Gastroesophageal sphincter (tissue), 4 donors: ENCODE measurements around the gene EPHB3. TPM values are rescaled to one million over a fixed set of nuclear protein-coding genes. Genes with fewer than 3 reads are reported as not detected.

ENCODE experiments used
- ATAC-seq: fragments of 150-250 bp; one replicate; pipeline ENCODE4 v1.9.1; 2016; ENCODE audit warnings: mild to moderate bottlenecking, moderate library complexity
- H3K27ac ChIP-seq, 4 donors: fragments of 200-600 bp; sonication (generic) in 3 of 4; 1 replicate in 3 of 4; 2 replicates in 1 of 4; pipeline ENCODE4 v1.5.1; 2016 to 2019
- H3K27me3 ChIP-seq: fragments of 200-600 bp; sonication (generic); one replicate; pipeline ENCODE4 v1.5.1; 2019
- H3K36me3 ChIP-seq, 2 donors: fragments of 200-600 bp; sonication (generic); one replicate each; pipeline ENCODE4 v1.5.1; 2019; ENCODE audit warnings: control low read depth in 1 of 2
- H3K4me1 ChIP-seq, 3 donors: fragments of 200-600 bp; sonication (generic); 1 replicate in 2 of 3; 2 replicates in 1 of 3; pipeline ENCODE4 v1.5.1; 2016 to 2019; ENCODE audit warnings: control low read depth in 2 of 3
- H3K4me3 ChIP-seq, 2 donors: fragments of 200-600 bp; sonication (generic); one replicate each; pipeline ENCODE4 v1.5.1; 2019; ENCODE audit warnings: mild to moderate bottlenecking in 1 of 2, moderate library complexity in 1 of 2
- H3K9me3 ChIP-seq, 3 donors: fragments of 200-600 bp; sonication (generic); one replicate each; pipeline ENCODE4 v1.5.1; 2017 to 2019; ENCODE audit warnings: control low read depth in 2 of 3
- EP300 ChIP-seq: sonication (generic); formaldehyde crosslinking; IDR thresholded peaks from one replicate; pipeline ENCODE4 v1.6.1; 2017; ENCODE audit warnings: antibody characterized with exemption, mild to moderate bottlenecking
- POLR2A ChIP-seq, 2 donors: fragments of 450-650 bp; IDR thresholded peaks; one replicate each; pipeline ENCODE4 v1.6.1; 2017; ENCODE audit warnings: antibody characterized with exemption in 2 of 2, mild to moderate bottlenecking in 2 of 2, moderate library complexity in 1 of 2
- POLR2AphosphoS5 ChIP-seq: sonication (generic); formaldehyde crosslinking; IDR thresholded peaks from one replicate; pipeline ENCODE4 v1.6.1; 2017; ENCODE audit warnings: antibody characterized with exemption
- WGBS, 2 donors: methylation state at CpG; one replicate each; pipeline ENCODE4 v1.1.5; 2018; ENCODE audit warnings: low coverage in 1 of 2; 5-methylcytosine and 5-hydroxymethylcytosine counted together
- total RNA-seq, 4 donors: library from RNA; depleted of rRNA; stranded (reverse); fragments of >200 nt; gene quantifications; one replicate each; pipeline ENCODE4 v1.1.0, GENCODE V29; 2016
- TF ChIP-seq, protein P1 (sequence below), 4 experiments: fragments of 200-600 bp in 2 of 4; fragments of 450-650 bp in 2 of 4; sonication (generic) in 1 of 4; IDR thresholded peaks; one replicate each; pipeline ENCODE4 v1.5.1; 2017 to 2019; ENCODE audit warnings: antibody characterized with exemption in 4 of 4, mild to moderate bottlenecking in 2 of 4, moderate library complexity in 2 of 4

The EPHB3 gene
- total RNA-seq, 4 donors from 2014 or later, result 3.1 to 10.6 (median 4.6) TPM

DNA sequence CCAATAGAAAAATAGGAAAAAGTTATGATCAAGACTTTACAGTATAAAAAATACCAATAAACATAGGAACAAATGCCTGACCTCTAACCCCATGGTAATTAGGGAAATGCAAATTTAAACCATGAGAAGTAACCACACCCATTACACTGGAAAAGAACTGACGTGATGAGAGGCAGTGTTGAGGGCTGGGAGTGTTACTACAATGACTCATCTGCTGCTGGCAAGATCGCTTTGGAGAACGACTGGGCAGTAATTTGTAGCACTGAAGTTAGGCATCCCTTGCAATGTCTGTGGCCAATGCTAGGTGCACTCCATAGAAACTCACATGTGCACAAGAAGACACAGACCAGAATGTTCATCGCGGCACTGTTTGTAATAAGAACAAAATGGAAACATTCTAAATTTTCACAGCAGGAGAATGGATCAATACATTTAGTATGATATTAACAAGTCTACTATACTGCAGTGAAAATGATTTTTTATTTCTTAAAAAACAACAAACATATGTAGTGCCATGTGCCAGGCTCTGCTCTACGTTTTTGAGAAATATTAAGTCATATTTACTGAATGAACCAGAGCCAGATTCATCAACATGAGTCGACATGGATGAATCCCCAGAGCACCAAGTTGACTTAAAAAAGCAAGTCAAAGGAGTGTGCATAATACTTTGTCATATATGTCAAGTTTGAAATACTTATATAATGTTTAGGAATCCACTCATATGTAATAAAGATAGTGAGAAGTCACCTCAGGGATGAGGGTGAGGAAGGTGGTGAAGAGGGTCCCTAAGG, 37.6 kb upstream of the EPHB3 start:
- Histone ChIP-seq H3K4me3 (no peak overlapping the region), H3K4me1 (peaks cover 0 to 21% (median 4%) of the 10 kb centered on the region in 3 donors), H3K27ac (no peak overlapping the region), H3K27me3 (peaks cover 95% of the 10 kb centered on the region), H3K36me3 (no peaks in the 10 kb centered on the region), H3K9me3 (no peaks in the 10 kb centered on the region)
- 39 to 40% methylated on average over 7 of the region's 7 CpGs for WGBS, 2 donors
- no peak for ATAC-seq
- TF ChIP-seq POLR2AphosphoS5 (no peak), EP300 (no peak), POLR2A (IDR thresholded peaks at IDR 0.05) (no peak)
- TF ChIP-seq, protein P1, sequence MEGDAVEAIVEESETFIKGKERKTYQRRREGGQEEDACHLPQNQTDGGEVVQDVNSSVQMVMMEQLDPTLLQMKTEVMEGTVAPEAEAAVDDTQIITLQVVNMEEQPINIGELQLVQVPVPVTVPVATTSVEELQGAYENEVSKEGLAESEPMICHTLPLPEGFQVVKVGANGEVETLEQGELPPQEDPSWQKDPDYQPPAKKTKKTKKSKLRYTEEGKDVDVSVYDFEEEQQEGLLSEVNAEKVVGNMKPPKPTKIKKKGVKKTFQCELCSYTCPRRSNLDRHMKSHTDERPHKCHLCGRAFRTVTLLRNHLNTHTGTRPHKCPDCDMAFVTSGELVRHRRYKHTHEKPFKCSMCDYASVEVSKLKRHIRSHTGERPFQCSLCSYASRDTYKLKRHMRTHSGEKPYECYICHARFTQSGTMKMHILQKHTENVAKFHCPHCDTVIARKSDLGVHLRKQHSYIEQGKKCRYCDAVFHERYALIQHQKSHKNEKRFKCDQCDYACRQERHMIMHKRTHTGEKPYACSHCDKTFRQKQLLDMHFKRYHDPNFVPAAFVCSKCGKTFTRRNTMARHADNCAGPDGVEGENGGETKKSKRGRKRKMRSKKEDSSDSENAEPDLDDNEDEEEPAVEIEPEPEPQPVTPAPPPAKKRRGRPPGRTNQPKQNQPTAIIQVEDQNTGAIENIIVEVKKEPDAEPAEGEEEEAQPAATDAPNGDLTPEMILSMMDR (IDR thresholded peaks at IDR 0.05), result no peak

DNA sequence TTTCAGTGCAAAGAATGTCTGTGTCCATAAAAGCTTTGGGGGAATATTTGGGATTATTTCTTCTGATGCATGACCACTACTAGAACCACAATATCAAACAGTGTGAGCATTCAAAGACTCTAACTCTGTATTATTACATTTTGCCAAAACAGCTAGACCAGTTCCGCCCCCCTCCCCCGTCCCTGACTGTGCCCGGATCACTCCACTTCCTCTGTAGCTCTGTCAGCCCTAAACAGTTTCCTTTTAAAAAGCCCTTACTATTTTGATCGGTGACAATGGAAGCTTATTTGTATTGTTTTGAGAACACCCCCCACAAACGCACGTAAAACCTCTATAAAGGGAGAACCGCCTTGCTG, 36.6 kb upstream of the EPHB3 start:
- peaks cover 97% of the 10 kb centered on the region for H3K27me3 ChIP-seq
- peaks cover 0 to 21% (median 4%) of the 10 kb centered on the region in 3 donors for H3K4me1 ChIP-seq
- peak overlapping the region; percentile 29 to 50 for H3K4me3 ChIP-seq
- TF ChIP-seq POLR2AphosphoS5 (no peak), EP300 (no peak), POLR2A (IDR thresholded peaks at IDR 0.05) (no peak)
- TF ChIP-seq, protein P1 (IDR thresholded peaks at IDR 0.05), result no peak
- H3K9me3 ChIP-seq, result no peaks in the 10 kb centered on the region
- peak overlapping the region in 2 of 4 donors; percentile 27 to 76 for H3K27ac ChIP-seq
- WGBS, 2 donors, result 0 to 17% methylated on average over 1 to 5 of the region's 7 CpGs
- H3K36me3 ChIP-seq, result no peaks in the 10 kb centered on the region
- ATAC-seq, result peak; percentile 13

DNA sequence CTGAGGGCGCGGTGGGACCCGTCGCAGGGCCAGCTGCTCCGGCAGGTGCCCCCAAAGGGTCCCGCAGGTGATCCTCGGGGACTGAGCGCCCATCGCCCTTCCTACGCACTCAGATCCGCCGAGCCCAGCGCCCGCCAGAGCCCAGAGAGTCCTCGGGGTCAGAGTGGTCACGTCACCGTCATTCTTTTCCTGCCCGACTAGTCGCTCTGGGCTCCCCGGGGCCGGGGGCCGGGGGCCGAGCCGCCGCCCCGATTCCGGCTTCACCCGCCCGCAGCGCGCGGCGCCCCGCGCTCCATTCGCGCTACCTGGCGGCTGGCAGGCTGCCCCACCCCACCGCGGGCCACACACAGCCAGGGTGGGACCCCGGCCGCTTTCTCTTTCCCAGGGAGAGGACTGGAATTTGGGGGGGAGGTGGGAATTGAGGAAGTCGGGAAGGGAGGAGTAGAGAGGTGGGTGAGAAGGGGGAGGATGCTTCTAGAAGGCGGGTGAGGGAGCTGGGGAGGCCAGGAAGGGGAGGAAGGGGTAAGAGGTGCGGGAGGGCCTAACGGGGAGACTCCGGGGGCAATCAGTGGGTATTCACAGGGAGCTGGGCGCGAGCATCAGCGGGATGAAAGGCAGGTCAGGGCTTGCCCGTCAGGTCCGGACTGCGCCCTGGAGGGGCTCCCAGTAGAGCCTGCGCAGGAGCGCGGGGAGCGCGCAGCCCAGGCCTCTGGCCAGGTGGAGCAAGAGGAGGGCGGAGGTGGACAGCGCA, 36.1 kb upstream of the EPHB3 start:
- H3K9me3 ChIP-seq, result no peaks in the 10 kb centered on the region
- H3K27me3 ChIP-seq, result peaks cover 97% of the 10 kb centered on the region
- TF ChIP-seq POLR2A (IDR thresholded peaks at IDR 0.05), result no peak
- no peak for TF ChIP-seq EP300
- TF ChIP-seq, protein P1 (IDR thresholded peaks at IDR 0.05), result no peak
- no peak for TF ChIP-seq POLR2AphosphoS5
- WGBS, 2 donors, result 0% methylated on average over 3 of the region's 60 CpGs; no CpG with 5 or more reads in 1 of the 2 donors
- peak; percentile 40 for ATAC-seq
- no peaks in the 10 kb centered on the region for H3K36me3 ChIP-seq
- H3K4me3 ChIP-seq, result peak overlapping the region; percentile 29 to 50
- peak overlapping the region in 2 of 4 donors; percentile 27 to 76 for H3K27ac ChIP-seq
- H3K4me1 ChIP-seq, result peaks cover 0 to 21% (median 4%) of the 10 kb centered on the region in 3 donors

DNA sequence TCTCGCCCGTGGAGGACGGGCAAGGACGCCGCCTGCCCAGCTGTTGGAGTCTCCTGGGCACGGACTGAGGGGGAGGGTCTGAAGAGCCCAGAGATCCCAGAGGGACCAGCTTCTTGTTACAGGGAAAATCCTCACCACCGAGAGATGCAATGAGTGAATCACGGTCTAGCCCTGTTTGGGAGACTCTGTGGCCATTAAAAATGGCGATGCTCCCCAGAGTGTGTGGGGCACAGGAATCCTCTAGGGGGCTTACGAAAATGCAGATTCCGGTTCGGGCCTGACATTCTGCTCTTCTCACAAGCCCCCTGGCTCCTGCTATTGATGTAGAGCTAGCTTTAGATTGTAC, 35.5 kb upstream of the EPHB3 start:
- H3K27me3 ChIP-seq, result peaks cover 97% of the 10 kb centered on the region

More for the DNA sequence above, 35.5 kb upstream of the EPHB3 start:
- H3K27ac ChIP-seq, result peak overlapping the region in 1 of 4 donors; percentile 76
- ATAC-seq, result peak; percentile 4
- no peaks in the 10 kb centered on the region for H3K36me3 ChIP-seq
- H3K4me1 ChIP-seq, result peaks cover 0 to 21% (median 4%) of the 10 kb centered on the region in 3 donors
- no peaks in the 10 kb centered on the region for H3K9me3 ChIP-seq
- peak overlapping the region in 1 of 2 donors; percentile 50 for H3K4me3 ChIP-seq
- TF ChIP-seq EP300, result no peak
- TF ChIP-seq POLR2AphosphoS5, result no peak
- TF ChIP-seq, protein P1 (IDR thresholded peaks at IDR 0.05), result no peak
- TF ChIP-seq POLR2A (IDR thresholded peaks at IDR 0.05), result no peak
- WGBS, 2 donors, result 14 to 24% methylated on average over 4 to 5 of the region's 12 CpGs
